ENCODE measurements around the gene KISS1R.
"Not testable (repeated sequence)": the region's sequence is repeated elsewhere in the genome, so short reads cannot be mapped to it uniquely, and the experiment has no call there.

The KISS1R gene

DNA sequence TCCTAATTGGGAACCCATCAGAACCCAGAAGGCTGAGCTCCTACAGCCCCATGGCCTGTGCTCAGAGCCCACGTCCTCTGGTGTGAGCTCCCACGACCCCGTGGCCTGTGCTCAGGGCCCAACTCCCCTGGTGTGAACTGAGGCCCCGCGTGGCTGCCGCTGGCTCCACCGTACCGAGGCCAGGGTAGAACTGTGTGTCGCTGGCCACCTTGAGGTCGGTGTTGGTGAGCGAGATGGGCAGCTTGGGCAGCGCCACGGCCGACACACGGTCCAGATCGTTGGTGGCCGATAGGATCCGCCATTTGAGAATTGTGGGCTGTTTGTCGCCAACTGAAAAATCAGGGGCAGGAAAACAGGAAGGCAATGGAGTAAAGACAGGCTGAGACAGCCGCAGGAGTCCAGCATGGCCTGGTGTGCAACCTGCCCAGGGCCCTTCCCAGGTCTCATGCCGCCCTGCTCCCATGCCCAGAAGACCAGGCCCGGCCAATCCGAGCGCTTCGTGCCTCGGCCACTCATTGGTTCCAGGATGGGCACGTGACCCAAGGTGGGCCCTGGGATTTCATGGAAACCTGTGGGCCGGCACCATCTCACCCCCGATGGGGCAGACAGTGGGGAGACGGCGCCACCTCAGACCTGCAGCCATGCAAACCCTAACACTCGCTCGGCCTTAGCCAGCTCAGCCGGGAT lies 35.6 kb upstream of the KISS1R start:
- FAIRE-seq (no peak), DNase-seq (ENCODE audit: low spot score) (no peak)

DNA sequence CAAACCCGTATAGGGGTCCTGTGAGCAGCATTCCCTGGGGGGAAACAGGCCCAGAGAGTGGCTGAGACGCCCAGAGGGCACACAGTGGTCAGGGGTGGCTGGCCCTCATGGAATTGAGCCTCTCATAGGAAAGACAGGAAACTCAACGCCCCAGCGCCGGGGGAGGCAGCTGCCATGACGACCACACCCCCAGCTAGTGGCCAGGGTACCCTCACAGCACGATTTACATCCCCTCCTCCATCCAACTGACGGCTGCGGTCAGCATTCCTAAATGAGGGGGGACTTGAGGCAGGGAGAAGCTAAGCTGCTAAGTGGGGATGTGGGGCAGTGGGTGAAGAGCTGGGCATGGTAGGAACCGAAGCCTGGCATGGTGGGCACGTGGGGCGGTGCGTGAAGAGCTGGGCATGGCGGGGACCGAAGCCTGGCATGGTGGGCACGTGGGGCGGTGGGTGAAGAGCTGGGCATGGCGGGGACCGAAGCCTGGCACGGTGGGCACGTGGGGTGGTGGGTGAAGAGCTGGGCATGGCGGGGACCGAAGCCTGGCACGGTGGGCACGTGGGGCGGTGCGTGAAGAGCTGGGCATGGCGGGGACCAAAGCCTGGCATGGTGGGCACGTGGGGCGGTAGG lies 34.1 kb upstream of the KISS1R start:
- no peak for FAIRE-seq
- DNase-seq (ENCODE audit: low spot score) = no peak

- FAIRE-seq (no peak), DNase-seq (ENCODE audit: low spot score) (peak; percentile 79)
Observed at GRCh38 chr19:883661-884211, 33.4 kb upstream of the KISS1R start.

- no peak for FAIRE-seq
- DNase-seq (ENCODE audit: low spot score) = no peak
Observed at GRCh38 chr19:884420-885211, 32.5 kb upstream of the KISS1R start.

DNA sequence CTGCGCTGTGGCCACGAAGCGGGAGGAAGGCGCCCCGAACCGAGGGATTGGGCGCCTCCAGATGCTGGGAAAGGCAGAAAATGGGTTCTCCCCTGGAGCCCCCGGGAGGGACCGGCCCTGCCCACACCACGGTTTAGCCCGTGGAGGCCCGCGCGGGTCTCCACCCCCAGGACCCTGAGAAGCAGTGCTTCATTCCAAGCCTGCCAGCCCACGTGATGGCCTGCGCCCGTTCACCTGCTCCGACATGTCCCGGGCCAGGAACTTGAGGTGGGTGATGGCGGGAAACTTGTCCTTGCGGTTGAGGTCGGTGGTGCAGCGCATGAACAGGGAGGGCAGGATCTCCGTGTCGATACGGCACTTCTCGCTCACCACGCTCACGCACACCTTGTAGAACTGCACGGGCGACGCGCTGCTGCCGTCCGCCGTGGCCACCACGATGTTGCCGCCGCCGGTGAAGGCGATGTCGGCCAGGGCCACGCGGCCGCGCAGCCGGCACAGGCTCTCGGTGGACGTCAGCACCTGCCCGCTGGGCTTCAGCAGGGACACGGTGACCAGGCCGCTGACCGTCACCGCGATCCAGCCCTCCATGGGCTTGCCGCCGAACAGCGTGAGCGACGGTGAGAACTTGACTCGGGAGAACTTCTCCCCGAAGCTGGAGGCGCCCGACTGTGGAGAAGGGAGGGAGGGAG lies 31.5 kb upstream of the KISS1R start:
- no peak for FAIRE-seq

GRCh38 chr19:887072-887471 lies 30.1 kb upstream of the KISS1R start:
- FAIRE-seq = no peak

More for the DNA sequence above, 31.5 kb upstream of the KISS1R start:
- DNase-seq (ENCODE audit: low spot score) = no peak

GRCh38 chr19:887599-887998 lies 29.5 kb upstream of the KISS1R start:
- FAIRE-seq (no peak), DNase-seq (ENCODE audit: low spot score) (no peak)

More at GRCh38 chr19:887072-887471, 30.1 kb upstream of the KISS1R start:
- DNase-seq (ENCODE audit: low spot score) = no peak

DNA sequence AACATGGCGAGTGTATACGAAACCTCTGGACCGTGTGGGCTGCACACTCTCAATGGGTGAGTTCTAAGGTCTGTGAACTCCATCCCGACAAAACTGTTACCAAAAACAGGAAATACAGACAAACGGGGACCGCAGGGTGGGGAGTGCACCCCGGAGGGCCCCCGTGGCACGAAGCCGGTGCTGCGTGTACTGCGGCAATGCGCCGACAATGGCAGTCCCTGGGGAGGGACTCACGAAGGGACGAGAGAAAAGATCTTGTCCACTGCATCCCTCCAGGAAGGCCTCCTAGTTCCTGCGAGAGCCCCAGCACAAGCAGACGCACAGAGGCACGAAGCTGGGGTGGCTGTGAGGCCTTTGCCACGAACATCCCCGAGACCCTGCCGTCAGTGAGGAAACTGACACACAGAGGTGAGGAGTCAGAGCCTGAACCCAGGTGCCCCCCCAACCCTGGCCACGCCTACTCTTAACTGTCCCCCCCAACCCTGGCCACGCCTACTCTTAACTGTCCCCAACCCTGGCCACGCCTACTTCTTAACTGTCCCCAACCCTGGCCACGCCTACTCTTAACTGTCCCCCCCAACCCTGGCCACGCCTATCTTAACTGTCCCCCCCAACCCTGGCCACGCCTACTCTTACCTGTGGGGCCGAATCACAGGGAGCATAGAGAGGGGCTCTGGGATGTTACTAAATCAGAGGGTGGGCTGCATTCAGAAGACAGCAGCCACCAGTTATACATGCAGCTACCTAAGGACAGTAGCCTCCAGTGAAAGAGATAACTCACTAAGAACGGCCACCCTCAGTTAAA lies 28.4 kb upstream of the KISS1R start:
- DNase-seq (ENCODE audit: low spot score) (no peak), FAIRE-seq (no peak)

GRCh38 chr19:889662-890295 lies 27.4 kb upstream of the KISS1R start:
- DNase-seq (ENCODE audit: low spot score) = no peak
- FAIRE-seq = no peak

DNA sequence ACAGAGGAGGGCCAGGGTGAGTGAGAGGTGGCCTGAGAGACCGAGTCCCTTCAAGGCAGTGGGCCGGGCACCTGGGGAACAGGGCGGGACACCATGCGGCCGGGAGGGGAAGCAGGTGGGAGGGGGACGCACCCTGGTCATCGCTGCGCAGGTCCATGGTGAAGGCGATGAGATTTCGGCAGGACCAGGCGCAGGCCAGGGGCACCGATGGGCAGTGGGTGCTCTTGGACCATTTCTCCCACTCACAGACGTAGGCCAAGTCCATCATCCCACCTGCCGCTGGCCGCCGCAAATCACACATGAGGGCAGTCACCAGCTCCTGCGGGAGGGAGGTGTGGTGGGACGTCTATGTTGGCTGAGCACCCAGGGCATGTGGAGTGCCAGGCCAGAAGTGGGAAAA lies 26.3 kb upstream of the KISS1R start:
- FAIRE-seq (no peak), DNase-seq (ENCODE audit: low spot score) (no peak)

GRCh38 chr19:891421-892200 lies 25.5 kb upstream of the KISS1R start:
- not testable (repeated sequence) for DNase-seq (ENCODE audit: low spot score)

DNA sequence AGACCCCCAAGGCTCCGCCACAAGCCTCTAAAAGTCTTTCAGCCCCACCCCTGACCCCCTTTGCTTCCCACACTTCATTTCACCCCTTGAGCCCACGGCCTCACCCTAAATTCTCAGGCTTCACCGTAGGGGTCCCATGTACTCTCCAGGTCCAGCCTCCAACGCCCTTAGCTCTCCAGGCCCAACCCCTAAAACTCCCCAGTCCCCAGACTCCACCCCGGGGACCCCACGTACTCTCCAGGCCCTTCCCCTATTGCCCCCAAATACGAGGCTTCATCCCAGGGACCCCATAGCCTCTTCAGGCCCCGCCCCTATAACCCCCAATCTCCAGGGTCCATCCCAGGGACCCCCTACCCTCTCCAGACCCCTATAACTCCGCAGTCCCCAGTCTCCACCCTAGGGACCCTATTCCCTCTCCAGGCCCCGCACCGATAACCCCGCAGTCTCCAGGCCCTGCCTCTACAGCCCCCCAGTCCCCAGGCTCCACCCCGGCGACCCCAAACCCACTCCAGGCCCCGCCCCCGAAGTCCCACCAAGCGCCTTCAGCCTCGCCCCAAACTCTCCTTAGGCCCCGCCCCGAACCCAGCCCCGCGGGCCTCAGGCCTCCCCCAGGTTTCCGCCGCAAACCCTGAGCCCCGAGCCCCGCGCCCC lies 24.8 kb upstream of the KISS1R start:
- FAIRE-seq = no peak
- DNase-seq (ENCODE audit: low spot score) = no peak

More at GRCh38 chr19:891421-892200, 25.5 kb upstream of the KISS1R start:
- not testable (repeated sequence) for FAIRE-seq

DNA sequence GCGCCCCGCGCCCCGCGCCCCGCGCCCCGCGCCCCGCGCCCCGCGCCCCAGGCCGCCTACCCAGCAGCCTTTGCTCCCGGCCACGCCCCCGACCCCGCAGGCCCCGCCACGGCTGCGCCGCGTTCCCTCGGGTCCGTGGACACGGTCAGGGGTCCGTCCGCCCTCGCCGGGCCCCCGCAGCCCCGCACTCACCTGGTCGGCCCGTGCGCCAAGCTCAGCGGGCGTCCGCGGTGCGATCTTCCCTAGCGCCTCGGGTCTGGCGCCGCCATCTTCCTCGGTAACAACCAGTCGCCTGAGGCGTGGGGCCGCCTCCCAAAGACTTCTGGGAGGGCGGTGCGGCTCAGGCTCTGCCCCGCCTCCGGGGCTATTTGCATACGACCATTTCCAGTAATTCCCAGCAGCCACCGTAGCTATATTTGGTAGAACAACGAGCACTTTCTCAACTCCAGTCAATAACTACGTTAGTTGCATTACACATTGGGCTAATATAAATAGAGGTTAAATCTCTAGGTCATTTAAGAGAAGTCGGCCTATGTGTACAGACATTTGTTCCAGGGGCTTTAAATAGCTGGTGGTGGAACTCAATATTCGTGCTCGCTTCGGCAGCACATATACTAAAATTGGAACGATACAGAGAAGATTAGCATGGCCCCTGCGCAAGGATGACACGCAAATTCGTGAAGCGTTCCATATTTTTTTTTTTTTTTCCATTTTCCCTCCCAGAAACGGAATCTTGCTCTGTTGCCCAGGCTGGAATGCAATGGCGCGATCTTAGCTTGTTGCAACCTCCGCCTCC lies 24.0 kb upstream of the KISS1R start, which contains the start of the genes MED16 and RNU6-9:
Gene MED16 (minus strand): TSS at position 294 of the 796 bp plus-strand sequence. CDS start 2,056 bp downstream, outside the sequence.
Gene RNU6-9 (plus strand): TSS at position 591 of the 796 bp plus-strand sequence.
- FAIRE-seq (no peak), DNase-seq (ENCODE audit: low spot score) (peak; percentile 92)

DNA sequence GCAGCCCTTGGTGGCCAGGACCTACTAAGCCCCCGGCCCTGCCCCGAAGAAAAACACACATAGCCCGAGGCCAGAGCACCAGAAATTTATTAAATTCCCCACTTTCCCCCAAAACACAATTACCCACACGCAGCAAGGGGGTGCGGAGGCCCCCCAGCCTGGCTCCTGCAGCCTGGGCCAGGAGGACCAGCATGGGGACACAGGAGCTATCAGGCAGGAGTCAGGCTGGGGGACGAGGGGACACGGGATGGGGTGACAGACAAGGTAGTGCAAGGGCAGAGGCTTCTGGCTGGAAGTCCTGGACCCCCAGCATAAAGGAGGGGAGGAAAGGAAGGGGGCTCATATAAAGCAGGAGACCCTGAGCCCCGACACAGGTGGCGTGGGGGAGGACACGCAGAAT lies 20.7 kb upstream of the KISS1R start:
- FAIRE-seq = no peak
- no peak for DNase-seq (ENCODE audit: low spot score)

GRCh38 chr19:896999-897398 lies 20.1 kb upstream of the KISS1R start:
- FAIRE-seq (no peak), DNase-seq (ENCODE audit: low spot score) (no peak)

- no peak for FAIRE-seq
- no peak for DNase-seq (ENCODE audit: low spot score)
Observed at GRCh38 chr19:897442-898039, 19.6 kb upstream of the KISS1R start.

DNA sequence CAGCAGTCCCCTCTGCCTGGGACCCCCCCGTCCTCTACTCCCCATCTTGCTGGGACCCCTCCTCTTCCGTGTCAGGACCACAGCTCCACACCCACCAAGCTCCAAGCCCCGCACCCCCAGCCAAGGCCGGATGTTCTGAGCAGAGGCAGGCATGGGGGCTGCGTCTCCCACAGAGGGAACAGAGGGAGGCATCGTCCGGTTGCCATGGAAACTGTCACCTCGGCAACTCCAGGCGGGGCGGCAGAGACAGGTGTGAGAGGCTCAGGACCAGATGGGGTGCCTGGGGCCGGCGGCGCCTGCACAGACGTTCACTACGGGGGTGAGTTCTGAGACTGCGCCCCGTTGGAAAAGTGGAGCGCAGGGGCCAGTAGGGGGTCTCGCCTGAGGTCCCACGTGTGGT lies 18.5 kb upstream of the KISS1R start:
- FAIRE-seq = no peak
- no peak for DNase-seq (ENCODE audit: low spot score)

Data from urothelium cell line (cell line).